ENCODE data around the gene PAGE2.

GRCh38 chrX:55107911-55108310 lies 19.1 kb downstream of the PAGE2 start:
- TF ChIP-seq CSDC2 (CRISPR knock-in tag; IDR thresholded peaks at IDR 0.05): no peak
- TF ChIP-seq PATZ1 (CRISPR knock-in tag; IDR thresholded peaks at IDR 0.05; ENCODE audit: borderline replicate concordance): no peak
- no peak for TF ChIP-seq ZNF8 (CRISPR knock-in tag; IDR thresholded peaks at IDR 0.05)
- TF ChIP-seq RARB (CRISPR knock-in tag; IDR thresholded peaks at IDR 0.05): no peak
- TF ChIP-seq ZFP3 (CRISPR knock-in tag; IDR thresholded peaks at IDR 0.05): no peak

All from SK-N-SH treated with all-trans-retinoic acid at 6 μM for 48 hours (cell line).